Neural cell (in vitro differentiated cells): Measurements from ENCODE around the gene CAMK1D.

Experiments
- MXI1 ChIP-seq: fragments of 450-650 bp; conservative IDR thresholded peaks from 2 replicates; pipeline ENCODE4 v1.6.1; 2014; ENCODE audit warnings: antibody characterized with exemption, mild to moderate bottlenecking; ENCODE audit not compliant: poor library complexity, severe bottlenecking
- TF ChIP-seq, protein P1 (sequence below): fragments of 450-650 bp; IDR thresholded peaks from 2 replicates; pipeline ENCODE4 v1.5.1; 2014; ENCODE audit warnings: antibody characterized with exemption, mild to moderate bottlenecking, moderate library complexity; ENCODE audit not compliant: poor library complexity, severe bottlenecking

DNA sequence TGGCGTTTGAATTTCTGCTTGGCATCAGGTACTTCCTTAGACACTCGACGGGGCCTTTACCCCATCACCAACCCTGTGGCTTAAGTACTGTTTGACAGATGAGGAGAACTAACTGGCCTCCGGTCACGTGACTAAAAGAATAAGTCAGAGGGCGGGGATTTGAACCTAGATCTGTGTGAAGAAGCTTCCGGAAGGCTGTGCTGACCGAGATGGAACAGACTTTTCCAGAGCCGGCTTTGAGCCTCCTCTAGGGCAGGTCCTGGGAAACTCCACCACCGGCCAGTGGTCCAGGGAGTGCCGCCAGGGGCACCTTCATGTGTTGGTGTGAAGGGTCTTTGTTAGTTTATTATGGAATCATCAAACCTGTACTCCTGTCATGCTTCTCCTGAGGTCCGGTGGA is 26.9 kb downstream of the CAMK1D start:
- TF ChIP-seq, protein P1, sequence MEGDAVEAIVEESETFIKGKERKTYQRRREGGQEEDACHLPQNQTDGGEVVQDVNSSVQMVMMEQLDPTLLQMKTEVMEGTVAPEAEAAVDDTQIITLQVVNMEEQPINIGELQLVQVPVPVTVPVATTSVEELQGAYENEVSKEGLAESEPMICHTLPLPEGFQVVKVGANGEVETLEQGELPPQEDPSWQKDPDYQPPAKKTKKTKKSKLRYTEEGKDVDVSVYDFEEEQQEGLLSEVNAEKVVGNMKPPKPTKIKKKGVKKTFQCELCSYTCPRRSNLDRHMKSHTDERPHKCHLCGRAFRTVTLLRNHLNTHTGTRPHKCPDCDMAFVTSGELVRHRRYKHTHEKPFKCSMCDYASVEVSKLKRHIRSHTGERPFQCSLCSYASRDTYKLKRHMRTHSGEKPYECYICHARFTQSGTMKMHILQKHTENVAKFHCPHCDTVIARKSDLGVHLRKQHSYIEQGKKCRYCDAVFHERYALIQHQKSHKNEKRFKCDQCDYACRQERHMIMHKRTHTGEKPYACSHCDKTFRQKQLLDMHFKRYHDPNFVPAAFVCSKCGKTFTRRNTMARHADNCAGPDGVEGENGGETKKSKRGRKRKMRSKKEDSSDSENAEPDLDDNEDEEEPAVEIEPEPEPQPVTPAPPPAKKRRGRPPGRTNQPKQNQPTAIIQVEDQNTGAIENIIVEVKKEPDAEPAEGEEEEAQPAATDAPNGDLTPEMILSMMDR, result no peak
- no peak for TF ChIP-seq MXI1
